HG03025 (cell line): ENCODE data around the gene SFRP2.

Experiments used
- ATAC-seq: cut with Tn5 transposase; IDR thresholded peaks from one replicate; pipeline ENCODE4 v1.9.1; 2021; ENCODE audit warnings: mild to moderate bottlenecking, moderate library complexity; ENCODE audit not compliant: unreplicated experiment, low FRiP score

Gene SFRP2

GRCh38 chr4:153788413-153789276, at the start of gene SFRP2:
TSS of gene SFRP2 (minus strand) at chr4:153789083. CDS start at chr4:153788835, 248 bp downstream.
- no peak for ATAC-seq

- ATAC-seq, result no peak
Observed at GRCh38 chr4:153838564-153838963, 49.7 kb upstream of the SFRP2 start.

GRCh38 chr4:153834901-153835300, 46.0 kb upstream of the SFRP2 start:
- no peak for ATAC-seq

- no peak for ATAC-seq
Observed at GRCh38 chr4:153832720-153833287, 43.9 kb upstream of the SFRP2 start.

GRCh38 chr4:153832054-153832453, 43.2 kb upstream of the SFRP2 start:
- no peak for ATAC-seq

GRCh38 chr4:153831245-153831644, 42.4 kb upstream of the SFRP2 start:
- ATAC-seq, result no peak

- no peak for ATAC-seq
Observed at GRCh38 chr4:153825691-153826090, 36.8 kb upstream of the SFRP2 start.

GRCh38 chr4:153825126-153825525, 36.2 kb upstream of the SFRP2 start:
- ATAC-seq, result no peak

- ATAC-seq, result no peak
Observed at GRCh38 chr4:153824501-153824900, 35.6 kb upstream of the SFRP2 start.

- no peak for ATAC-seq
Observed at GRCh38 chr4:153823483-153823882, 34.6 kb upstream of the SFRP2 start.

- ATAC-seq, result no peak
Observed at GRCh38 chr4:153822316-153822715, 33.4 kb upstream of the SFRP2 start.

- no peak for ATAC-seq
Observed at GRCh38 chr4:153817466-153817865, 28.6 kb upstream of the SFRP2 start.

GRCh38 chr4:153816542-153816941, 27.7 kb upstream of the SFRP2 start:
- ATAC-seq, result no peak

GRCh38 chr4:153814789-153815188, 25.9 kb upstream of the SFRP2 start:
- no peak for ATAC-seq

- no peak for ATAC-seq
Observed at GRCh38 chr4:153809916-153810810, 21.3 kb upstream of the SFRP2 start.

- no peak for ATAC-seq
Observed at GRCh38 chr4:153809307-153809706, 20.4 kb upstream of the SFRP2 start.

- no peak for ATAC-seq
Observed at GRCh38 chr4:153808175-153808574, 19.3 kb upstream of the SFRP2 start.

GRCh38 chr4:153806073-153806472, 17.2 kb upstream of the SFRP2 start:
- no peak for ATAC-seq

- ATAC-seq, result no peak
Observed at GRCh38 chr4:153804722-153805121, 15.8 kb upstream of the SFRP2 start.

GRCh38 chr4:153799694-153800074, 10.8 kb upstream of the SFRP2 start:
- ATAC-seq, result no peak
